ENCODE results near the gene NUDT3. TPM values are rescaled to one million over a fixed set of nuclear protein-coding genes. Genes with fewer than 3 reads are reported as not detected.

NUDT3 gene
- total RNA-seq, 1 experiment from 2014 or later = 23.6 TPM

- DNase-seq (ENCODE audit: unreplicated experiment) = no peak
- no peak overlapping the region for H3K4me3 Mint-ChIP-seq (ENCODE audit: unreplicated experiment)
- H3K9me3 Mint-ChIP-seq (ENCODE audit: unreplicated experiment) = no peaks in the 10 kb centered on the region
- no peaks in the 10 kb centered on the region for H3K27me3 Mint-ChIP-seq (ENCODE audit: insufficient read depth, unreplicated experiment)
- TF ChIP-seq CTCF (IDR thresholded peaks at IDR 0.05; ENCODE audit: unreplicated experiment) = no peak
- intact Hi-C loops (cut with micrococcal nuclease) = no loop called here
- H3K27ac Mint-ChIP-seq (ENCODE audit: low read depth, unreplicated experiment) = no peak overlapping the region
- BruUV-seq (replicated peaks) = no TSS peak
- ChIA-PET POLR2A (interaction anchor here (1.0 kb wide), 1 partner anchor 29 kb away, joined by 3 read pairs; no protein-coding TSS in a partner anchor), CTCF (interaction anchor here (0.5 kb wide), 1 partner anchor 124 kb away, joined by 3 read pairs; no protein-coding TSS in a partner anchor)
- H3K4me1 Mint-ChIP-seq (ENCODE audit: insufficient read depth, unreplicated experiment) = peaks cover 5% of the 10 kb centered on the region
- peaks cover 30% of the 10 kb centered on the region for H3K36me3 Mint-ChIP-seq (ENCODE audit: insufficient read depth, unreplicated experiment)
Measured at GRCh38 chr6:34278833-34279232, 113.6 kb downstream of the NUDT3 start.

- H3K4me3 Mint-ChIP-seq (ENCODE audit: unreplicated experiment) = no peak overlapping the region
- H3K27me3 Mint-ChIP-seq (ENCODE audit: insufficient read depth, unreplicated experiment) = no peaks in the 10 kb centered on the region
- DNase-seq (ENCODE audit: unreplicated experiment) = no peak
- BruUV-seq (replicated peaks) = no TSS peak
- no peak overlapping the region for H3K27ac Mint-ChIP-seq (ENCODE audit: low read depth, unreplicated experiment)
- POLR2A ChIA-PET = interaction anchor here (0.8 kb wide), 1 partner anchor 29 kb away, joined by 3 read pairs; the partner anchor contains the start of gene SMIM29
- TF ChIP-seq CTCF (IDR thresholded peaks at IDR 0.05; ENCODE audit: unreplicated experiment) = no peak
- peaks cover 5% of the 10 kb centered on the region for H3K4me1 Mint-ChIP-seq (ENCODE audit: insufficient read depth, unreplicated experiment)
- peaks cover 28% of the 10 kb centered on the region for H3K36me3 Mint-ChIP-seq (ENCODE audit: insufficient read depth, unreplicated experiment)
- intact Hi-C loops (cut with micrococcal nuclease) = no loop called here
- CTCF ChIA-PET = interaction anchor here (0.5 to 1.3 kb wide), 3 partner anchors 25 to 530 kb away, joined by 3 to 5 read pairs (median 3); no protein-coding TSS in a partner anchor
- H3K9me3 Mint-ChIP-seq (ENCODE audit: unreplicated experiment) = no peaks in the 10 kb centered on the region
Measured at GRCh38 chr6:34277763-34278112, 114.7 kb downstream of the NUDT3 start.

GRCh38 chr6:34276881-34277762 is 115.3 kb downstream of the NUDT3 start:
- Mint-ChIP-seq H3K36me3 (ENCODE audit: insufficient read depth, unreplicated experiment) (peaks cover 28% of the 10 kb centered on the region), H3K4me1 (ENCODE audit: insufficient read depth, unreplicated experiment) (peaks cover 5% of the 10 kb centered on the region), H3K4me3 (ENCODE audit: unreplicated experiment) (no peak overlapping the region), H3K9me3 (ENCODE audit: unreplicated experiment) (no peaks in the 10 kb centered on the region), H3K27ac (ENCODE audit: low read depth, unreplicated experiment) (no peak overlapping the region), H3K27me3 (ENCODE audit: insufficient read depth, unreplicated experiment) (no peaks in the 10 kb centered on the region)
- intact Hi-C loops (cut with micrococcal nuclease) = no loop called here
- ChIA-PET CTCF (interaction anchor here (0.7 to 1.3 kb wide), 2 partner anchors 25 to 138 kb away, joined by 3 to 5 read pairs; no protein-coding TSS in a partner anchor), POLR2A (interaction anchor here (0.8 kb wide), 1 partner anchor 28 kb away, joined by 3 read pairs; the partner anchor contains the start of gene SMIM29)
- DNase-seq (ENCODE audit: unreplicated experiment) = no peak
- BruUV-seq (replicated peaks) = no TSS peak
- no peak for TF ChIP-seq CTCF (IDR thresholded peaks at IDR 0.05; ENCODE audit: unreplicated experiment)

GRCh38 chr6:34276191-34276590 is 116.3 kb downstream of the NUDT3 start:
- no peaks in the 10 kb centered on the region for H3K9me3 Mint-ChIP-seq (ENCODE audit: unreplicated experiment)
- DNase-seq (ENCODE audit: unreplicated experiment) = no peak
- H3K36me3 Mint-ChIP-seq (ENCODE audit: insufficient read depth, unreplicated experiment) = peaks cover 28% of the 10 kb centered on the region
- H3K27ac Mint-ChIP-seq (ENCODE audit: low read depth, unreplicated experiment) = no peak overlapping the region
- intact Hi-C loops (cut with micrococcal nuclease) = no loop called here
- TF ChIP-seq CTCF (IDR thresholded peaks at IDR 0.05; ENCODE audit: unreplicated experiment) = no peak
- ChIA-PET CTCF (no interaction called here), POLR2A (no interaction called here)
- peaks cover 5% of the 10 kb centered on the region for H3K4me1 Mint-ChIP-seq (ENCODE audit: insufficient read depth, unreplicated experiment)
- H3K4me3 Mint-ChIP-seq (ENCODE audit: unreplicated experiment) = no peak overlapping the region
- H3K27me3 Mint-ChIP-seq (ENCODE audit: insufficient read depth, unreplicated experiment) = no peaks in the 10 kb centered on the region
- no TSS peak for BruUV-seq (replicated peaks)
